ENCODE results near the gene TICRR. TPM values are rescaled to one million over a fixed set of nuclear protein-coding genes. Genes with fewer than 3 reads are reported as not detected.

TICRR gene
- total and polyA plus RNA-seq, 2 of the 4 experiments (the other 2 are of a cell fraction) = 3.0 to 4.2 TPM

- Histone ChIP-seq H4K91ac (ENCODE audit: insufficient read depth, low read depth, low read length) (no peak overlapping the region), H2AFZ (replicated peaks; ENCODE audit: low read length, poor library complexity) (no peak overlapping the region), H4K5ac (ENCODE audit: low read depth, low read length) (no peak overlapping the region), H3K4me1 (ENCODE audit: control insufficient read depth, insufficient read depth, low read length) (peaks cover 3% of the 10 kb centered on the region; the same call in 1 of the 2 replicates), H2BK20ac (ENCODE audit: low read depth, low read length) (no peak overlapping the region), H2BK120ac (ENCODE audit: low read depth, low read length) (no peak overlapping the region), H2AK5ac (ENCODE audit: low read depth, low read length) (no peak overlapping the region), H3K27me3 (ENCODE audit: control insufficient read depth, insufficient read depth, low read length) (no peaks in the 10 kb centered on the region), H2AK9ac (replicated peaks; ENCODE audit: low read depth, low read length, poor library complexity) (no peak overlapping the region), H3K4me3 (ENCODE audit: insufficient read depth, low read depth, low read length) (no peak overlapping the region), H3K56ac (ENCODE audit: extremely low read depth, insufficient read depth, low read length) (no peak overlapping the region), H3K9ac (ENCODE audit: low read depth, low read length) (no peak overlapping the region), H4K20me1 (ENCODE audit: insufficient read depth, low read length) (peaks cover 3% of the 10 kb centered on the region; the same call in 1 of the 2 replicates), H3K18ac (ENCODE audit: low read depth, low read length) (no peak overlapping the region), H3K23ac (ENCODE audit: low read depth, low read length) (peak overlapping the region; percentile 11; the same call in 1 of the 2 replicates), H2BK5ac (ENCODE audit: low read depth, low read length, poor library complexity, severe bottlenecking) (no peak overlapping the region), H3K79me1 (ENCODE audit: low read depth in 1 of 2, low read length in 2 of 2) (peaks cover 40 to 57% of the 10 kb centered on the region in 2 experiments), H3K27ac (ENCODE audit: insufficient read depth, low read length) (no peak overlapping the region), H2BK15ac (ENCODE audit: low read depth, low read length) (no peak overlapping the region), H4K8ac (ENCODE audit: low read depth in 2 of 2, low read length in 2 of 2) (no peak overlapping the region), H3K9me3 (ENCODE audit: control insufficient read depth, insufficient read depth, low read length) (no peaks in the 10 kb centered on the region), H3K4ac (ENCODE audit: low read depth, low read length) (no peak overlapping the region), H3K4me2 (ENCODE audit: low read depth, low read length) (peak overlapping the region; percentile 75), H3K14ac (replicated peaks; ENCODE audit: low read depth, low read length) (no peak overlapping the region), H3K36me3 (ENCODE audit: control insufficient read depth, insufficient read depth, low read length) (peaks cover 2% of the 10 kb centered on the region; the same call in 1 of the 2 replicates), H3K9me1 (ENCODE audit: insufficient read depth, low read length) (no peaks in the 10 kb centered on the region)
- no peak for DNase-seq
- in situ Hi-C loops (cut with MboI; ENCODE audit: low sequenced_read_pairs) (no loop called here), intact Hi-C loops (cut with micrococcal nuclease) (no loop called here), dilution Hi-C loops (cut with HindIII; ENCODE audit: low sequenced_read_pairs, unreplicated experiment) (no loop called here)
- no peak for ATAC-seq (ENCODE audit: low read depth)
- WGBS, 2 experiments (ENCODE audit: extremely low coverage in 2 of 2, insufficient read length in 1 of 2) = no CpG with 5 or more reads among the region's 2 CpGs
- BruUV-seq (replicated peaks) = no TSS peak
- no peak for TF ChIP-seq CEBPB (IDR thresholded peaks at IDR 0.05; ENCODE audit: low read depth, low read length)
- TF ChIP-seq MAFK (IDR thresholded peaks at IDR 0.05; ENCODE audit: low read depth, low read length) = no peak
- no peak for TF ChIP-seq BHLHE40 (IDR thresholded peaks at IDR 0.05; ENCODE audit: low read depth, low read length)
- TF ChIP-seq MAZ (IDR thresholded peaks at IDR 0.05; ENCODE audit: borderline replicate concordance, low read depth, low read length) = no peak
- TF ChIP-seq MXI1 (IDR thresholded peaks at IDR 0.05; ENCODE audit: borderline replicate concordance, low read depth, low read length) = no peak
- no peak for TF ChIP-seq FOS (IDR thresholded peaks at IDR 0.05; ENCODE audit: low read depth, low read length)
- TF ChIP-seq USF2 (IDR thresholded peaks at IDR 0.05; ENCODE audit: low read depth, low read length) = no peak
- TF ChIP-seq ELK1 (IDR thresholded peaks at IDR 0.05; ENCODE audit: borderline replicate concordance, low read depth, low read length) = no peak
- no peak for TF ChIP-seq RAD21 (IDR thresholded peaks at IDR 0.05; ENCODE audit: low read length)
- TF ChIP-seq CHD1 (IDR thresholded peaks at IDR 0.05; ENCODE audit: low read depth, low read length) = no peak
- TF ChIP-seq RFX5 (IDR thresholded peaks at IDR 0.05; ENCODE audit: low read depth, low read length) = no peak
- no peak for TF ChIP-seq RCOR1 (IDR thresholded peaks at IDR 0.05; ENCODE audit: insufficient replicate concordance, low read length)
- ChIA-PET POLR2A (ENCODE audit: unreplicated experiment) (no interaction called here), CTCF (no interaction called here)
These were observed 2.9 kb downstream of the TICRR start for GRCh38 chr15:89578146-89578545.
